Peyer's patch (tissue), 4 donors: ENCODE results near the gene TMEM135. TPM values are rescaled to one million over a fixed set of nuclear protein-coding genes. Genes with fewer than 3 reads are reported as not detected.
"Not testable (repeated sequence)": the region's sequence is repeated elsewhere in the genome, so short reads cannot be mapped to it uniquely, and the experiment has no call there.

ENCODE experiments used
- DNase-seq, 3 donors: peaks; one replicate each; pipeline ENCODE4 v3.0.0-alpha.2; 2017 to 2019
- H3K27ac ChIP-seq, 4 donors: fragments of 200-600 bp; sonication (generic); one replicate each; pipeline ENCODE4 v1.5.1; 2016 to 2019
- H3K27me3 ChIP-seq, 2 donors: fragments of 200-600 bp; sonication (generic); one replicate each; pipeline ENCODE4 v1.5.1; 2019
- H3K36me3 ChIP-seq, 3 donors: fragments of 200-600 bp; sonication (generic); one replicate each; pipeline ENCODE4 v1.5.1; 2016 to 2019
- H3K4me1 ChIP-seq, 4 donors: fragments of 200-600 bp; sonication (generic); one replicate each; pipeline ENCODE4 v1.5.1; 2016 to 2019
- H3K4me3 ChIP-seq, 4 donors: fragments of 200-600 bp; sonication (generic); 1 replicate in 3 of 4; 2 replicates in 1 of 4; pipeline ENCODE4 v1.5.1; 2016 to 2019; ENCODE audit warnings: mild to moderate bottlenecking in 1 of 4
- H3K9me3 ChIP-seq, 4 donors: fragments of 200-600 bp; sonication (generic); one replicate each; pipeline ENCODE4 v1.5.1; 2016 to 2019; ENCODE audit warnings: mild to moderate bottlenecking in 1 of 4
- CTCF ChIP-seq, 6 experiments: fragments of 450-650 bp in 4 of 6; fragments of 200-600 bp in 2 of 6; sonication (generic) in 1 of 6; IDR thresholded peaks; one replicate each; pipeline ENCODE4 v1.5.1; 2017 to 2019; ENCODE audit warnings: antibody characterized with exemption in 6 of 6, mild to moderate bottlenecking in 3 of 6, moderate library complexity in 1 of 6
- POLR2A ChIP-seq, 2 donors: fragments of 450-650 bp; IDR thresholded peaks; one replicate each; pipeline ENCODE4 v1.5.1; 2017; ENCODE audit warnings: antibody characterized with exemption in 2 of 2, mild to moderate bottlenecking in 2 of 2, moderate library complexity in 2 of 2
- total RNA-seq, 4 donors: library from RNA; depleted of rRNA; stranded (reverse); fragments of >200 nt; gene quantifications; one replicate each; pipeline ENCODE4 v1.1.0, GENCODE V29; 2016

TMEM135 gene
- total RNA-seq, 4 donors from 2014 or later: 23.1 to 58.2 (median 40.1) TPM

- Histone ChIP-seq H3K9me3 (no peaks in the 10 kb centered on the region), H3K36me3 (no peaks in the 10 kb centered on the region), H3K4me3 (no peak overlapping the region), H3K4me1 (no peaks in the 10 kb centered on the region), H3K27ac (no peak overlapping the region), H3K27me3 (no peaks in the 10 kb centered on the region)
- no peak for TF ChIP-seq POLR2A (IDR thresholded peaks at IDR 0.05)
- no peak for TF ChIP-seq CTCF (IDR thresholded peaks at IDR 0.05)
- no peak for DNase-seq
Measured at GRCh38 chr11:87020764-87021365, 16.9 kb upstream of the TMEM135 start.

- TF ChIP-seq CTCF (IDR thresholded peaks at IDR 0.05) (no peak), POLR2A (IDR thresholded peaks at IDR 0.05) (no peak)
- Histone ChIP-seq H3K4me1 (no peaks in the 10 kb centered on the region), H3K4me3 (no peak overlapping the region), H3K27me3 (no peaks in the 10 kb centered on the region), H3K27ac (no peak overlapping the region), H3K36me3 (no peaks in the 10 kb centered on the region), H3K9me3 (no peaks in the 10 kb centered on the region)
- DNase-seq: no peak
Measured at GRCh38 chr11:87022254-87022653, 15.5 kb upstream of the TMEM135 start.

GRCh38 chr11:87022738-87023137, 15.0 kb upstream of the TMEM135 start:
- Histone ChIP-seq H3K27me3 (no peaks in the 10 kb centered on the region), H3K9me3 (no peaks in the 10 kb centered on the region), H3K27ac (no peak overlapping the region), H3K36me3 (no peaks in the 10 kb centered on the region), H3K4me1 (no peaks in the 10 kb centered on the region), H3K4me3 (no peak overlapping the region)
- TF ChIP-seq POLR2A (IDR thresholded peaks at IDR 0.05): no peak
- no peak for TF ChIP-seq CTCF (IDR thresholded peaks at IDR 0.05)
- no peak for DNase-seq

GRCh38 chr11:87026415-87026814, 11.3 kb upstream of the TMEM135 start:
- not testable (repeated sequence) for DNase-seq, H3K4me3 ChIP-seq, H3K36me3 ChIP-seq, H3K9me3 ChIP-seq, H3K27ac ChIP-seq, H3K27me3 ChIP-seq, H3K4me1 ChIP-seq

- DNase-seq: no peak
- Histone ChIP-seq H3K27ac (no peak overlapping the region), H3K27me3 (no peaks in the 10 kb centered on the region), H3K4me3 (no peak overlapping the region), H3K36me3 (no peaks in the 10 kb centered on the region), H3K4me1 (no peaks in the 10 kb centered on the region), H3K9me3 (no peaks in the 10 kb centered on the region)
- TF ChIP-seq CTCF (IDR thresholded peaks at IDR 0.05): no peak
- no peak for TF ChIP-seq POLR2A (IDR thresholded peaks at IDR 0.05)
Measured at GRCh38 chr11:87030458-87031054, 7.2 kb upstream of the TMEM135 start.

GRCh38 chr11:87031433-87032170, 6.1 kb upstream of the TMEM135 start:
- H3K4me1 ChIP-seq: peaks cover 0 to 3% (median 0%) of the 10 kb centered on the region in 4 donors
- H3K36me3 ChIP-seq: no peaks in the 10 kb centered on the region
- no peaks in the 10 kb centered on the region for H3K9me3 ChIP-seq
- no peaks in the 10 kb centered on the region for H3K27me3 ChIP-seq
- no peak overlapping the region for H3K4me3 ChIP-seq
- no peak for TF ChIP-seq CTCF (IDR thresholded peaks at IDR 0.05)
- TF ChIP-seq POLR2A (IDR thresholded peaks at IDR 0.05): no peak
- no peak overlapping the region for H3K27ac ChIP-seq
- no peak for DNase-seq
